Measurements from ENCODE around the gene SUV39H2. TPM values are rescaled to one million over a fixed set of nuclear protein-coding genes. Genes with fewer than 3 reads are reported as not detected.

SUV39H2 gene, protein sequence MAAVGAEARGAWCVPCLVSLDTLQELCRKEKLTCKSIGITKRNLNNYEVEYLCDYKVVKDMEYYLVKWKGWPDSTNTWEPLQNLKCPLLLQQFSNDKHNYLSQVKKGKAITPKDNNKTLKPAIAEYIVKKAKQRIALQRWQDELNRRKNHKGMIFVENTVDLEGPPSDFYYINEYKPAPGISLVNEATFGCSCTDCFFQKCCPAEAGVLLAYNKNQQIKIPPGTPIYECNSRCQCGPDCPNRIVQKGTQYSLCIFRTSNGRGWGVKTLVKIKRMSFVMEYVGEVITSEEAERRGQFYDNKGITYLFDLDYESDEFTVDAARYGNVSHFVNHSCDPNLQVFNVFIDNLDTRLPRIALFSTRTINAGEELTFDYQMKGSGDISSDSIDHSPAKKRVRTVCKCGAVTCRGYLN
- 1 to 10 TPM; 1.6 to 4.5 (median 4.5) TPM for polyA plus RNA-seq

DNA sequence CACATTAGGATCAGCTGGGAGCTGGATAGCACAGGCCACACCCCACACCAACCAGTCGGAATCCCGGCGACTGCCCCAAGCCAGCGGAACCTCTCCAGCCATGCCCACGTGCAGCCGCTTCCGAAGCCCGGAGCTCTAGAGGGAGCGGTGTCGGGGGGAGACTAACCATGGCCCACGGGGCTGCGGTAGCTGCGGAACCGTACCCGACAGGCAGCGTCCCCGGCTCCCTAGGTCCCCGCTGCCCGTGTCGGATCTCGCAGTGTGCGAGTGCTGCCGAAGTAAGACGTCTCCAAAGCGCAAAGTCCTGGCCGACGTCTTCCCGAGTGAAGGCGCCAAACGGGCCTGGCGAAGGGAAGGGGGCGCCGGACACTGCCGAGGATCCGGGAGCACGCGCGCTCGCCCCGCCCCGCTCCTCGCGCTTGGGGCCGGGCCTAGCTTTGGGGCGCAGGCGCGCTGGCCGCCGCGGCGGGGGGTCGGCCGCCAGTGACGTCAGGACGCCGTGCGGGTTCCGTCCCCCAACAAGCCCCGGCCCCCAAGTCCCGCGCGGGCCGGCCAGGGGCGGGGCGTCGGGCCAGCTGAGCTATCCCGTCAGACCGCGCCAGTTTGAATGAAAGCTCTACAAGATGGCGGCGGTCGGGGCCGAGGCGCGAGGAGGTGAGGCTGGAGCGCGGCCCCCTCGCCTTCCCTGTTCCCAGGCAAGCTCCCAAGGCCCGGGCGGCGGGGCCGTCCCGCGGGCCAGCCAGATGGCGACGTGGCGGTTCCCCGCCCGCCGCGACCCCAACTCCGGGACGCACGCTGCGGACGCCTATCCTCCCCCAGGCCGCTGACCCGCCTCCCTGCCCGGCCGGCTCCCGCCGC lies at the start of gene SUV39H2:
SUV39H2 (plus strand) TSS at position 601 of the 858 bp plus-strand sequence; CDS start at position 624, 23 bp downstream.
- 0% methylated on average over 70 to 102 of the region's 102 CpGs for WGBS, 3 donors

DNA sequence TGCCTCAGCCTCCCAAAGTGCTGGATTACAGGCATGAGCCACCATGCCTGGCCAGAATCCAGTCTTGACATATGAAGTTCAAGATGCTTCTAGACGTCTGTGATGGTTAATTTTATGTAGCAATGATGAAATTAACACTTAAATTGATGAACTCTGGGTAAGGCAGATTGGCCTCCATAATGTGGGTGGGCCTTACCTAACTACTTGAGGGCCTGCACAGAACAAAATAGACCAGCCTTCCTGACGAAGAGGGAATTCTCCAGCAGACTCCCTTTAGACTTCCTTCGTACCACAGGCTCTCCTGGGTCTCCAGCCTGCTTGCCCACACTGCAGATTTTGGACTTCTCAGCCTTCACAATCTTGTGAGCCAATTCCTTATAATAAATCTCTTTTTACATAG lies 45.6 kb upstream of the SUV39H2 start:
- 82 to 85% (median 84%) methylated on average over 3 of the region's 3 CpGs for WGBS, 3 donors
- H3K27ac ChIP-seq (ENCODE audit: low read depth, low read length), result no peak overlapping the region

More for the DNA sequence above, at the start of gene SUV39H2:
- peak within 1 kb of the TSS; percentile 73 for H3K27ac ChIP-seq (ENCODE audit: low read depth, low read length)

DNA sequence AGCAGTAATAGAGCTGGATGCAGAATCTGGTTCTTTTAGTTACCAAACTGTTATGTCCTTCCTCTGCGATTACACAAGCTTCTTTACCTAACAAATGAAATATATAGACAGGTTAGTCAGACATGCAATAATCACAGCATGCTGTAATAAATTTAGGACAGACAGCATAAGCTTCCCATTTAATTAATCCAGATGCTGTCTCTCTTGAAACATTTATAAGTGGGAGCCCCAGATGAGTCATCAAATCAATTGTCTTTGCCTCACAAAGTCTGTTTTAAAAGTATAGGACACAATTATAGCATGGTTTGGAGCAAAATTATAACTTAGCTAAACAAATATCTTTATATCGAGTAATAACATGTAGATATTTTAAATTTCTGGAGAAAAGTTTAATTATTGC lies 42.5 kb upstream of the SUV39H2 start:
- H3K27ac ChIP-seq (ENCODE audit: low read depth, low read length), result no peak overlapping the region
- WGBS, 3 donors, result 93 to 100% (median 95%) methylated on average over 2 of the region's 2 CpGs

DNA sequence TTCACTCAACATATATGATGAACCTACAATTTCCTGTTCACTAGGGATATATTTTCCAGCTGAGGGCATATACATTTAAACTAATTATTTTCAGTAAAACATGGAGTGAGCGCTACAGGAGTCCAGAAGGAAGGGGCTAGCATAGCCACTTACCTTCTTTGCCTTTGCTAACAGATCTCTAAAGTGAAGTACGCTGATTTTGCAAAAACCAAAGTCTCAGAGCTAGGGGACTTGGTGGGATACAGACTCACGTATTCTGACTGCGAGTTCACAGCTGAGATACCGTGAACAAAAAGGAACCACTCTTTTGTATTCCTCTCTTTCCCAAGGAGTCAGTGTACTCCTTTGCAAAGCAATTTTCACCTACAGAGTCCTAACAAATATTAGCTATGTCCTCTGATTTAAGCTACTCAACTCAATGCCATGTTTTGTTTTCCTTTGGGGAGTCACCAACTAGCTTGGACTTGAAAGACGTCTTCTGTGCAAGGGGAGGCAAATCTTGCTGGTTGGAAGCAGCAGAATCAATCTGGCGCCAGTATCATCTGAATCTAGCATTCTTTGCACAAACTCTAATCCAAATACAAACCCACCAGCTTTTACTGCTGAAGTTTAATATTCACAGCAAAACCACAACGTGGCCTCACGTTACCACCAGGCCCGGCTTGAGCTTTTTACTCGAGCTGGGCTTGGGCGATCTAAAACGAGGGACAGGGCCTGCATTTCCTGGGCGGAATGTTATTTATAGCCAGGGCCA lies 41.5 kb upstream of the SUV39H2 start:
- H3K27ac ChIP-seq (ENCODE audit: low read depth, low read length), result no peak overlapping the region
- WGBS, 3 donors, result 15 to 25% (median 22%) methylated on average over 14 of the region's 14 CpGs

DNA sequence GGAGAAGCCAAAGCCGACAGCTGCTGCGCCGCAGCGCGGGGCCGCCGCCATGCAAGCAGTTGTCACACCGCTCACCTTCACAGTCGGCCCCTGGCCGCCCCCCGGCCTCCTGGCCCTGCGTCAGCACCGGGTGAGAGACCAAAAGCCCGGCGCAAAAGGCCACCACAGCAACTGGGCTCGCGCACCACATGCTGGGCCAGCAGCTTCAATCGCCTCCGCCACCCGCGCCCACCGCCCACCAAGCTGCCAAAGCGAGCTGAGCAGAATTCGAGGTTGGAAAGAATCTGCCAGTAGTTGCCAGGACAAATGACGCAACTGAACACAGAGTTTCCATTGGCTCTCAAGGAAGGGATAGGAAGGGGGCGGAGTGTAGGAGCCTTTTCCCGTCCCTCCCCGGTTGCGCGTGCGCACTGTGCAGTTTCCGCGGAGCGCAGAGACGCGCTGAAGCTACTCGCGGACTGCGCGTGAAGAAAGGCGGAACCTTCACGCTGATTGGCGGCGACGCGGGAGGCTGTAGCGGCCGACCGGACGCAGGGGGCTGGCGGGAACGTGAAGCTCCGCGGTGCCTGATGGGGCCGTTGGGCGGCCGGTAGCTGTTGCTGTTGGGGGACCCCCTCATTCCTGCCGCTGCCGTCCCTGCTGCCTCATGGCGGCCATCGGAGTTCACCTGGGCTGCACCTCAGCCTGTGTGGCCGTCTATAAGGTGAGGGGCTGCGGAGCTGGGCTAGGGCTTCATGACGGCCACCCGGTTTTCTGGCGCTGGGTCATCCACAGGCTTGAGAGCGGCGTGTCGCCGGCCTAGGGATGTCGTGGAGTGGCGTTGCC lies 40.7 kb upstream of the SUV39H2 start, which contains the start of the genes CDNF, HSPA14 and MSANTD7:
CDNF (minus strand) TSS at position 281 of the 825 bp plus-strand sequence; CDS start at position 190, 91 bp downstream.
HSPA14 (plus strand) TSS at position 550 of the 825 bp plus-strand sequence; CDS start at position 647, 97 bp downstream.
MSANTD7 (plus strand) TSS at position 550 of the 825 bp plus-strand sequence. CDS start 3,979 bp downstream, outside the sequence.
- WGBS, 3 donors, result 0% methylated on average over 71 to 72 of the region's 72 CpGs
- peak within 1 kb of the TSS; percentile 82 for H3K27ac ChIP-seq (ENCODE audit: low read depth, low read length)

DNA sequence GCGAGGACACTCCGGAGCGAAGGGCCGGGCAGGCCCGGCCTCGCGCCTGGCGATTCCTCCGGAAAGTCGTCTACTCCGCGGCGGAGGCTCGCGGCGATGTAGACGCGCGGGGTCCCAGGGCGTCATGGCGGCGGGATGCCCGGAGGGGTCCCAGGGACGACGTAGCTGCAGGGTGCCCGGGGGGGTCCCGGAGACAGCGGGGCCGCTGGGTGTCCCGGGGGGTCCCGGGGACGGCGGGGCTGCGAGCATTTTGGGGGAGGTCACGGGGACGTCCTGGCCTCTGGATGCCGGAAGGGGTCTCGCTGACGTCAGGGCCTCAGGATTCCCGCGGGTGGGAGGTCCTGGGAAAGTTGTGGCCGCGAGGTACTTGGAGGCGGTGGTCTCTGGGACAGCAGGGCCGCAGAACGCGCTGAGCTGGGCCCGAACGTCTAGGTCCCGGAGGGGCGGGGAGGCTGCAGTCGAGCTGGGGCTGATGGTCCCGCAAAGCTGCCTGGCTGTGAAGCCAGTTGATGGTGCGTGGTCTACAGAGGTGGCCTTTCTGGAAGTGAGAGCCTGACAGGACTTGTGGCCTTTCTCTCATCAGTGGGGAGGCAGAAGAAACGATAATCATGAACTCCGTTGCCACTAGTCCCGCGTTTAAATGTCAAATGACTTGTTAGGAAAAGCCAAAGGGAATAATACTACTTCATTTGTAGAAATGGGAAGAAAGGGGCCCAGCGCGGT lies 39.9 kb upstream of the SUV39H2 start:
- WGBS, 3 donors, result 0 to 1% (median 1%) methylated on average over 50 to 60 of the region's 60 CpGs
- H3K27ac ChIP-seq (ENCODE audit: low read depth, low read length), result peak overlapping the region; percentile 82

DNA sequence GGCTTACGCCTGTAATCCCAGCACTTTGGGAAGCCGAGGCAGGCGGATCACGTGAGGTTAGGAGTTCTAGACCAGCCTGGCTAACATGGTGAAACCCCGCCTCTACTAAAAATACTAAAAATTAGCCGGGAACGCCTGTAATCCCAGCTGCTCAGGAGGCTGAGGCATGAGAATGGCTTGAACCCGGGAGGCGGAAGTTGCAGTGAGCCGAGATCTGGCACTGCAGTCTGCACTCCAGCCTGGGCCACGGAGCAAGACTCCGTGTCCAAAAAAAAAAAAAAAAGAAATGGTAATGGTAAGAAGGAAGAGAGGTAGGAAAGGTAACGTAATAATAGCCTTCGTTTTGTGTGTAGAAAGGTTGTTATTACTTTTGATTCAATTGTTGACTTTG lies 39.4 kb upstream of the SUV39H2 start:
- 6 to 12% (median 11%) methylated on average over 14 of the region's 14 CpGs for WGBS, 3 donors
- no peak overlapping the region for H3K27ac ChIP-seq (ENCODE audit: low read depth, low read length)

DNA sequence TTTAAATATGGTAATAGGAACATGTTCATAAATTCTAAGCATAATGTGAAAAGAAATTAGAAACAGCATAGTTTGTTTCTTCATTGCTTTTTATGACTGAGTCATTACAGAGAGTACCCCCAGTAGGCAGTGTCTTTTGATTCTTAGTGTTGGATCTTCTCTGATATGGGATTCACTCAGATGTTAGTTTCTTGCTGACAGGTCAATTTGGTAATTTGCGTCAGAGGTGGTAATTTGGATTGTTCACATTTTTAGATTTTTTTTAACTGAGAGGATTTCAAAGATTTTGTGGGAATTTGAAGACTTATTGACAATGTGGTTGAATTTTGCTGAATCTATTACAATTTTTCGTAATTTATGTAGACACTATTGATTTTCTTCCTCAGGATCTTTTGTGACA lies 38.5 kb upstream of the SUV39H2 start:
- no peak overlapping the region for H3K27ac ChIP-seq (ENCODE audit: low read depth, low read length)
- 92 to 93% (median 93%) methylated on average over 2 of the region's 2 CpGs for WGBS, 3 donors

DNA sequence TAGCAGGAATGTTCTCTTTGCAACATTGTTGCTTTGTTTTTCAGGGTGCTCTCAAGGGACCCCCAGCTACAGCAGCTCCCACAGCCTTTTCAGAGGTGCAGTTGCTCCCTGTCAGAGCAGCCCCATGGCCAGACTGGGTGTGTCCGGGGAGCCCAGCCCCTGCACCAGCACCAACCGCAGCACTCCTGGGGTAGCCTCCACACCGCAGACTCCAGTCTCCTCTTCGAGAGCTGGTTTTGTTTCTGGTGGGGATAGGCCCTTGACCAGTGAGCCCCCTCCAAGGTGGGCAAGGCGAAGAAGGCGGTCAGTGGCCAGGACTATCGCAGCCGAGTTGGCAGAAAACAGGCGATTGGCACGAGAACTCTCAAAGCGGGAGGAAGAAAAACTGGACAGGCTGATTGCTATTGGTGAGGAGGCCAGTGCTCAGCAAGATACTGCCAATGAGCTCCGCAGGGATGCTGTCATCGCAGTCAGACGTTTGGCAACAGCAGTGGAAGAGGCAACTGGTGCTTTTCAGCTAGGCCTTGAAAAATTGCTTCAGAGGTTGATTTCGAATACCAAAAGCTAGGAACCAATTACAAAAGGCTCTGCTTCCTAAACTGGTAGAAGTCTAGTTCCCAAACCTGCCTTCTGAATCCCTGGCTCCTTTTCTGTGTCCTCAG lies 35.2 kb upstream of the SUV39H2 start:
- 91 to 94% (median 92%) methylated on average over 15 of the region's 15 CpGs for WGBS, 3 donors

DNA sequence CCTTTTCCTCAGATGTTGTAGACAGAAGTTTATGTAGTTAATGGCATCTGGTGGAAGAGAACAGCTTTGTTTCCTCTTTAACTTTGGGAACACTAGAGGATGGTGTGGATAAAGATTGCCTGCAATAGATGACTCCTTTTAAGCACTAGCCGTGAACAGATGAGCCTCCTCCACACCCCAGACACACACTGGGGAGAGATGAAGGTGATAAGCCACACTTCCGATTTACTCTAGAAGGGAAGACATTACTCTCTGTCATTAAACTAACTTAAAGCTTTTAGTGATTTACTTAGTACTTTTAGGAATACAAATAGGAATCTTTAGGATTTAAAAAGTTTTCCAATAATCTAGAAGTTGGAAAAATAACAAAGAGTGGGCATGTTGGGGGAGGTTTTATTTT lies 33.7 kb upstream of the SUV39H2 start:
- 81 to 90% (median 82%) methylated on average over 2 of the region's 2 CpGs for WGBS, 3 donors

More for the DNA sequence above, 35.2 kb upstream of the SUV39H2 start:
- no peak overlapping the region for H3K27ac ChIP-seq (ENCODE audit: low read depth, low read length)

DNA sequence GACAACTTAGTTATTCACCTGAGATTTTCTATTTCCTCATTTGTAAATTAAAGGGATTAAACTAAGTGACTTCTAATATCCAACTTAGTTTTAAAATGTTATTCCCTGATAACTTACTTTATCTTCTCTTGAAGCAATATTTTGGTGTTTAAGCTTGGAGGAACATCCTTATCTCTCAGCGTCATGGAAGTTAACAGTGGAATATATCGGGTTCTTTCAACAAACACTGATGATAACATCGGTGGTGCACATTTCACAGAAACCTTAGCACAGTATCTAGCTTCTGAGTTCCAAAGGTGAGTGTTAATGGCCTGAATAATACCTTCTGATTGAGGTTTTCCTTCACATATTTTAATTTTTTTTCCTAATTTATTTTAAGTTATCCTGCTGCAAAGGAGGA lies 26.4 kb upstream of the SUV39H2 start:
- H3K27ac ChIP-seq (ENCODE audit: low read depth, low read length), result no peak overlapping the region
- WGBS, 3 donors, result 40 to 90% (median 81%) methylated on average over 3 of the region's 3 CpGs

More for the DNA sequence above, 33.7 kb upstream of the SUV39H2 start:
- no peak overlapping the region for H3K27ac ChIP-seq (ENCODE audit: low read depth, low read length)

DNA sequence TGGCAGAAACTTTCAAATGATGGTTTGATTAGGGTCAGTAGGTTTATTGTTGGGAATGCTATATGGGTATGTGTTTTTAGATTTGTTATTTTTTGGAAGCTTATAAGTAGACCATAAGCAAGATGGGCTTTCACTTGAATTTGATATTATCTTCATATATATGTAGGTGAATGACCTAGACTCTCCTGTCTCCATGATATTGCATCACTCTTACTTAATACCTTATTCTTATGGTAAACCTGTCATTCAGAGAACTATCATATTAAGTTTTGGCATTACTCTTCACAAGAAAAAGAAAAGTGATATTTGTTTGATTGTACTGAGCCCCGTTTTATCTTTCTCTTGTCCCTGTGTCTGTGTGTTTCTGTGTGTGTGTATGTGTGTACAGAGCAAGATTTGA lies 23.2 kb upstream of the SUV39H2 start:
- WGBS, 3 donors, result 90 to 94% (median 92%) methylated on average over 1 of the region's 1 CpG

DNA sequence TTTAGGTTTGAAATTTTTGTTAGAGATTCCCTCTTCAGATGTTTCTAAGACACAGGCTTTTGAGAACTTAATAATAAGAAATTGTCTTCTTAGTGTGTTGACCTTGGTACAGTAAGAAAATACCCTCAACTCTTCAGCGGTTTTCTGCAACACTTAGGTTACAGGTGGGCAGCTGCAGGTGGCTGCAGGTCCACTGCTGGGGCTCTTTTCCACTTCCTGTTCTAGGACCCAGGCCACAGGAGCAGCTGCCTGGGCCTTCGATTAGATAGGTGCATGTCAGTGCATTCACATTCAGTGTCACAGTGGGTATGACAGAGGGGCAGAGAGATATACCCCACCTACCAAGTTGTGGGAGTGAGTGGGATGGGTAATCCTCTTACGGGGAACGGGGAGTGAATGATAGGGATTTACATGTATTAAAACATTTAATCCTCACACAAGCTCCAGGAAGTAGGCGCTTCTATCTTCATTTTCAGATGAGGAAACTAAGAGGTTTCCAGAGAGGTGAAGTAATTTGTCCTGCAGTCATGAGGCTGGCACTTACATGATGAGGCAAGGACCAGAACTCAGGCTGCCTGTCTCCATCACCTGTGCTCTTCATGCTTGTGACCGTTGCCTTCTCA lies 20.2 kb upstream of the SUV39H2 start:
- 71 to 87% (median 87%) methylated on average over 6 of the region's 6 CpGs for WGBS, 3 donors
- no peak overlapping the region for H3K27ac ChIP-seq (ENCODE audit: low read depth, low read length)

More for the DNA sequence above, 23.2 kb upstream of the SUV39H2 start:
- H3K27ac ChIP-seq (ENCODE audit: low read depth, low read length), result no peak overlapping the region

DNA sequence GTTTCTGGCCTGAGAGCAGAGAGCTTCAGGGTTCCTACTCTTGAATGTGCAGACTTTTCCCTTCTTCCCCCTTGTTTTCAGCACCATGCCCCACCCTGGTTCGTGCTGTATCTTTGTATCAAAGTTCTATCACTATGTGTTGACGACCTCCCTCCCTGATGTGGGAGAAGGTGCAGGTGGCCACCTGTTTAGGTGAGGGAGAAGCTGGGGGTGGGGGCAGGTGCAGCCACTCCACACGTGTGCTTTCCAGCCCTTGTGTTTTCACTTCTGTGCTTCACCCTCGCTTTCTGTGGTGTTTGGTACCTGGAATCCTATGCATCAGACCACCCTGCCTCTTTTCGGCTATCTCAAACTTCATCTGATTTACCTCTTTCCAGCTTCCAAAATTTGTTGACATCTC lies 19.6 kb upstream of the SUV39H2 start:
- 37 to 87% (median 83%) methylated on average over 5 of the region's 5 CpGs for WGBS, 3 donors
- H3K27ac ChIP-seq (ENCODE audit: low read depth, low read length), result no peak overlapping the region

DNA sequence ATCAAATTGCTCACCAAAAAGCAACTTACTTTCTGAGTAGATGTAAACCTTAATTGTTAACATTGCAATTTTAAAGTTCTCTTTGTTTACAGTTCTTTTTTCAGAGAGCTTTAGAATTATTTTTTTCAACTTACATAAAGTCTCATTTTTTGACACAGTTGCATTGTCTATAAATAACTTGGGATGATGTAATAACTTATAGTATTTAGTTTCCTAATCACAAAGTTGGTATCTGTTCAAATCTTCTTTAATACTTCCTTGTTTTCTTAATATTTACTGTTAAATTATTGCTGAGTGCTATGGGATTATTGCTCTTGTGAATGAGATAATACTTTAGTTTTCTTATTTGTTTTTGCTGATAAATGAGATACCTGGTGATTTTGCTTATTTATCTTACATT lies 18.9 kb upstream of the SUV39H2 start:
- H3K27ac ChIP-seq (ENCODE audit: low read depth, low read length), result no peak overlapping the region

DNA sequence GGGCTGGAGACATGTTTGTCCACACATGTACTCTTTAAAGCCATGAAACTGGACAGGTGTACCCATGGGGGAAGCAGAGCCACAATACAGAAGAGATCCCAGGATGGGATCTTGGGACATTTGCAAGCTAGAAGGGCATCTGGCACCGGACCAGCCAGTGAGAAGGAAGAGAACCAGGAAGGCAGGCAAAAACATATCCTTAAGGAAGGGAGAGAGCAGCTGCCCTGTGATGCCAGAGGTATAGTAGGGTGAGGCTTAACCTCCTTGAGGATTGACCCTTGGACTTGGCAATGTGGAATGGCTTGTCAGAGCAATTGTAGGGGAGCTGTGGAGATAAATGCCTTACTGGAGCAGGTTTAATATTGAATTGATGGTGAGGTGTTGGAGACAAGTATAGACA lies 17.9 kb upstream of the SUV39H2 start:
- no peak overlapping the region for H3K27ac ChIP-seq (ENCODE audit: low read depth, low read length)
- 71 to 100% (median 97%) methylated on average over 1 of the region's 1 CpG for WGBS, 3 donors
